Measurements from ENCODE around the gene USP43. TPM values are rescaled to one million over a fixed set of nuclear protein-coding genes. Genes with fewer than 3 reads are reported as not detected.

The USP43 gene
- polyA plus RNA-seq, 1 donor from 2014 or later = 0.53 TPM

- H4K20me1 ChIP-seq (ENCODE audit: insufficient read depth) = no peaks in the 10 kb centered on the region
- no peak overlapping the region for H3K27ac ChIP-seq (ENCODE audit: low read length)
- H3K9me3 ChIP-seq (ENCODE audit: low read length) = peaks cover 3% of the 10 kb centered on the region
- no peak overlapping the region for H3K4me2 ChIP-seq (ENCODE audit: low read length)
- no peak overlapping the region for H2AFZ ChIP-seq (ENCODE audit: low read depth, low read length)
- no peak for TF ChIP-seq EZH2 (IDR thresholded peaks at IDR 0.05; ENCODE audit: borderline replicate concordance, insufficient read depth, low read length, poor library complexity, severe bottlenecking)
- no peak for TF ChIP-seq MXI1 (conservative IDR thresholded peaks at IDR 0.05; ENCODE audit: poor library complexity, severe bottlenecking)
- no peak for TF ChIP-seq TAF1 (IDR thresholded peaks at IDR 0.05; ENCODE audit: low read depth)
- TF ChIP-seq CTCF (IDR thresholded peaks at IDR 0.05; ENCODE audit: poor library complexity, severe bottlenecking) = no peak
- no peak for TF ChIP-seq POLR2AphosphoS5 (IDR thresholded peaks at IDR 0.05)
- TF ChIP-seq EP300 (conservative IDR thresholded peaks at IDR 0.05; ENCODE audit: poor library complexity, severe bottlenecking) = no peak
- TF ChIP-seq SMC3 (conservative IDR thresholded peaks at IDR 0.05; ENCODE audit: poor library complexity) = no peak
- no peak for TF ChIP-seq REST (IDR thresholded peaks at IDR 0.05; ENCODE audit: borderline replicate concordance)
- TF ChIP-seq RAD21 (conservative IDR thresholded peaks at IDR 0.05) = no peak
- no peak overlapping the region for H3K4me3 ChIP-seq (ENCODE audit: low read length)
- no peaks in the 10 kb centered on the region for H3K79me2 ChIP-seq (replicated peaks; ENCODE audit: insufficient read depth, low read length)
- no peaks in the 10 kb centered on the region for H3F3A ChIP-seq (ENCODE audit: insufficient read depth, low read length, poor library complexity, severe bottlenecking)
- no peak overlapping the region for H3K9ac ChIP-seq (ENCODE audit: low read length)
- H3K27me3 ChIP-seq (ENCODE audit: insufficient read depth, low read depth, low read length) = no peaks in the 10 kb centered on the region
- no peaks in the 10 kb centered on the region for H3K9me2 ChIP-seq (ENCODE audit: insufficient read depth, low read length)
- no peaks in the 10 kb centered on the region for H3K36me3 ChIP-seq (ENCODE audit: insufficient read depth, low read length)
These were observed 62.6 kb downstream of the USP43 start for GRCh38 chr17:9707948-9708347.

- Histone ChIP-seq H3K9me2 (ENCODE audit: insufficient read depth, low read length) (no peaks in the 10 kb centered on the region), H3F3A (ENCODE audit: insufficient read depth, low read length, poor library complexity, severe bottlenecking) (no peaks in the 10 kb centered on the region), H4K20me1 (ENCODE audit: insufficient read depth) (no peaks in the 10 kb centered on the region), H3K9ac (ENCODE audit: low read length) (no peak overlapping the region), H3K4me2 (ENCODE audit: low read length) (no peak overlapping the region), H3K4me3 (ENCODE audit: low read length) (no peak overlapping the region), H3K27me3 (ENCODE audit: insufficient read depth, low read depth, low read length) (no peaks in the 10 kb centered on the region), H3K9me3 (ENCODE audit: low read length) (no peaks in the 10 kb centered on the region), H2AFZ (ENCODE audit: low read depth, low read length) (no peak overlapping the region), H3K79me2 (replicated peaks; ENCODE audit: insufficient read depth, low read length) (no peaks in the 10 kb centered on the region), H3K36me3 (ENCODE audit: insufficient read depth, low read length) (no peaks in the 10 kb centered on the region), H3K27ac (ENCODE audit: low read length) (no peak overlapping the region)
- no peak for TF ChIP-seq EP300 (conservative IDR thresholded peaks at IDR 0.05; ENCODE audit: poor library complexity, severe bottlenecking)
- no peak for TF ChIP-seq SMC3 (conservative IDR thresholded peaks at IDR 0.05; ENCODE audit: poor library complexity)
- TF ChIP-seq POLR2AphosphoS5 (IDR thresholded peaks at IDR 0.05) = no peak
- no peak for TF ChIP-seq REST (IDR thresholded peaks at IDR 0.05; ENCODE audit: borderline replicate concordance)
- TF ChIP-seq TAF1 (IDR thresholded peaks at IDR 0.05; ENCODE audit: low read depth) = no peak
- TF ChIP-seq RAD21 (conservative IDR thresholded peaks at IDR 0.05) = no peak
- no peak for TF ChIP-seq EZH2 (IDR thresholded peaks at IDR 0.05; ENCODE audit: borderline replicate concordance, insufficient read depth, low read length, poor library complexity, severe bottlenecking)
- TF ChIP-seq CTCF (IDR thresholded peaks at IDR 0.05; ENCODE audit: poor library complexity, severe bottlenecking) = no peak
- no peak for TF ChIP-seq MXI1 (conservative IDR thresholded peaks at IDR 0.05; ENCODE audit: poor library complexity, severe bottlenecking)
These were observed 69.5 kb downstream of the USP43 start for GRCh38 chr17:9714801-9715200.
